Measurements from ENCODE around the gene NECTIN1.
A peak's percentile ranks its signal among the peaks of the same experiment; 100 is the strongest.

NECTIN1 gene

GRCh38 chr11:119712006-119712405, 17.0 kb downstream of the NECTIN1 start:
- H4K20me1 ChIP-seq (ENCODE audit: insufficient read depth, low read length), result peaks cover 16% of the 10 kb centered on the region
- no peak overlapping the region for H2AFZ ChIP-seq (ENCODE audit: low read length)
- peaks cover 94% of the 10 kb centered on the region for H3K79me2 ChIP-seq (ENCODE audit: low read length)
- no peak overlapping the region for H3K4me2 ChIP-seq (ENCODE audit: low read depth, low read length)
- no peak for DNase-seq
- no peaks in the 10 kb centered on the region for H3K9me2 ChIP-seq (replicated peaks; ENCODE audit: insufficient read depth, low read length)
- H3K4me3 ChIP-seq (ENCODE audit: low read length), result no peak overlapping the region
- H3K27me3 ChIP-seq (replicated peaks; ENCODE audit: insufficient read depth, low read length), result no peaks in the 10 kb centered on the region
- no peaks in the 10 kb centered on the region for H3K36me3 ChIP-seq (replicated peaks; ENCODE audit: insufficient read depth, low read length)
- TF ChIP-seq EZH2 (optimal IDR thresholded peaks at IDR 0.05; ENCODE audit: low read depth, low read length), result no peak
- TF ChIP-seq CTCF (IDR thresholded peaks at IDR 0.05; ENCODE audit: low read length), result no peak
- TF ChIP-seq EZH2phosphoT487 (IDR thresholded peaks at IDR 0.05; ENCODE audit: low read length), result no peak
- H3K27ac ChIP-seq (ENCODE audit: low read length), result no peak overlapping the region
- H3K4me1 ChIP-seq (ENCODE audit: low read length), result no peaks in the 10 kb centered on the region
- H3K9me3 ChIP-seq (replicated peaks; ENCODE audit: insufficient read depth, low read length), result no peaks in the 10 kb centered on the region
- no peaks in the 10 kb centered on the region for H3F3A ChIP-seq (ENCODE audit: insufficient read depth, low read length)
- no peak overlapping the region for H3K9ac ChIP-seq (ENCODE audit: low read length)

DNA sequence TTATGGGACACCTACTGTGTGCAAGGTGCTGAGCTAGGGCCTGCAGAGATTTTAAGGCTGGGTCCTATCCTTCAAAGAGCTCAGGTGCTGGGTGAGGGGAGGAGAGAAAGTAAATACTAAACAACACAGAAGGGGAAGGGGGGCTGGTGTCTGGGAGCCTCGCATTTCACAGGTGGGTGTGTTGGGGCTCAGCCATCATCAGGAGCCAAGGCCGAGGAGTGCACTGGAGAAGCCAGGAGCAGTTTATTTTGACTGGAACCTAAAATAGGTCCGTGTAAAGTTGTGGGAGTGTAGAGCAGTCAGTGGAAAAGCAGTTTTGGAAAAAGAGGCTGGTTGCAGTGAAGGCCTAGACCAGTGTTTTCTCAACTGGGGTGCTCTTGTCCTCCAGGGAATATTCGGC, 17.5 kb downstream of the NECTIN1 start:
- Histone ChIP-seq H3K9ac (ENCODE audit: low read length) (no peak overlapping the region), H3K36me3 (replicated peaks; ENCODE audit: insufficient read depth, low read length) (no peaks in the 10 kb centered on the region), H3K27me3 (replicated peaks; ENCODE audit: insufficient read depth, low read length) (no peaks in the 10 kb centered on the region), H4K20me1 (ENCODE audit: insufficient read depth, low read length) (peaks cover 11% of the 10 kb centered on the region), H3K4me2 (ENCODE audit: low read depth, low read length) (no peak overlapping the region), H3K9me3 (replicated peaks; ENCODE audit: insufficient read depth, low read length) (no peaks in the 10 kb centered on the region), H3K4me3 (ENCODE audit: low read length) (no peak overlapping the region), H3K9me2 (replicated peaks; ENCODE audit: insufficient read depth, low read length) (no peaks in the 10 kb centered on the region), H3F3A (ENCODE audit: insufficient read depth, low read length) (no peaks in the 10 kb centered on the region), H3K4me1 (ENCODE audit: low read length) (no peaks in the 10 kb centered on the region), H3K79me2 (ENCODE audit: low read length) (peaks cover 94% of the 10 kb centered on the region), H2AFZ (ENCODE audit: low read length) (no peak overlapping the region), H3K27ac (ENCODE audit: low read length) (no peak overlapping the region)
- no peak for TF ChIP-seq EZH2phosphoT487 (IDR thresholded peaks at IDR 0.05; ENCODE audit: low read length)
- no peak for TF ChIP-seq EZH2 (optimal IDR thresholded peaks at IDR 0.05; ENCODE audit: low read depth, low read length)
- no peak for TF ChIP-seq CTCF (IDR thresholded peaks at IDR 0.05; ENCODE audit: low read length)
- no peak for DNase-seq

- Histone ChIP-seq H3K9me3 (replicated peaks; ENCODE audit: insufficient read depth, low read length) (no peaks in the 10 kb centered on the region), H3K79me2 (ENCODE audit: low read length) (peaks cover 94% of the 10 kb centered on the region), H3K27ac (ENCODE audit: low read length) (peak overlapping the region; percentile 37; the same call in 1 of the 2 replicates), H2AFZ (ENCODE audit: low read length) (no peak overlapping the region), H3F3A (ENCODE audit: insufficient read depth, low read length) (no peaks in the 10 kb centered on the region), H4K20me1 (ENCODE audit: insufficient read depth, low read length) (peaks cover 8% of the 10 kb centered on the region), H3K4me2 (ENCODE audit: low read depth, low read length) (0 out of 2 replicates have a peak overlapping the region, but pooled peaks have one; percentile 13), H3K36me3 (replicated peaks; ENCODE audit: insufficient read depth, low read length) (no peaks in the 10 kb centered on the region), H3K4me1 (ENCODE audit: low read length) (no peaks in the 10 kb centered on the region), H3K4me3 (ENCODE audit: low read length) (no peak overlapping the region), H3K9ac (ENCODE audit: low read length) (no peak overlapping the region), H3K9me2 (replicated peaks; ENCODE audit: insufficient read depth, low read length) (no peaks in the 10 kb centered on the region), H3K27me3 (replicated peaks; ENCODE audit: insufficient read depth, low read length) (no peaks in the 10 kb centered on the region)
- TF ChIP-seq EZH2phosphoT487 (IDR thresholded peaks at IDR 0.05; ENCODE audit: low read length) (no peak), EZH2 (optimal IDR thresholded peaks at IDR 0.05; ENCODE audit: low read depth, low read length) (no peak)
- no peak for DNase-seq
Measured at GRCh38 chr11:119710417-119710816, 18.6 kb downstream of the NECTIN1 start.

- no peaks in the 10 kb centered on the region for H3K36me3 ChIP-seq (replicated peaks; ENCODE audit: insufficient read depth, low read length)
- no peaks in the 10 kb centered on the region for H3K9me3 ChIP-seq (replicated peaks; ENCODE audit: insufficient read depth, low read length)
- H2AFZ ChIP-seq (ENCODE audit: low read length), result no peak overlapping the region
- DNase-seq, result peak; percentile 48
- peaks cover 96% of the 10 kb centered on the region for H3K79me2 ChIP-seq (ENCODE audit: low read length)
- H3F3A ChIP-seq (ENCODE audit: insufficient read depth, low read length), result no peaks in the 10 kb centered on the region
- no peaks in the 10 kb centered on the region for H3K27me3 ChIP-seq (replicated peaks; ENCODE audit: insufficient read depth, low read length)
- TF ChIP-seq CTCF (IDR thresholded peaks at IDR 0.05; ENCODE audit: low read length), result no peak
- no peak for TF ChIP-seq EZH2phosphoT487 (IDR thresholded peaks at IDR 0.05; ENCODE audit: low read length)
- no peak for TF ChIP-seq EZH2 (optimal IDR thresholded peaks at IDR 0.05; ENCODE audit: low read depth, low read length)
- H3K4me2 ChIP-seq (ENCODE audit: low read depth, low read length), result 0 out of 2 replicates have a peak overlapping the region, but pooled peaks have one; percentile 13
- no peaks in the 10 kb centered on the region for H3K4me1 ChIP-seq (ENCODE audit: low read length)
- no peak overlapping the region for H3K4me3 ChIP-seq (ENCODE audit: low read length)
- H4K20me1 ChIP-seq (ENCODE audit: insufficient read depth, low read length), result peaks cover 8% of the 10 kb centered on the region
- H3K9ac ChIP-seq (ENCODE audit: low read length), result no peak overlapping the region
- H3K27ac ChIP-seq (ENCODE audit: low read length), result peak overlapping the region; percentile 37; the same call in 1 of the 2 replicates
- H3K9me2 ChIP-seq (replicated peaks; ENCODE audit: insufficient read depth, low read length), result no peaks in the 10 kb centered on the region
Measured at GRCh38 chr11:119709638-119710346, 19.2 kb downstream of the NECTIN1 start.

Data from MM.1S (cell line).